ENCODE results near the gene PSAP.

DNA sequence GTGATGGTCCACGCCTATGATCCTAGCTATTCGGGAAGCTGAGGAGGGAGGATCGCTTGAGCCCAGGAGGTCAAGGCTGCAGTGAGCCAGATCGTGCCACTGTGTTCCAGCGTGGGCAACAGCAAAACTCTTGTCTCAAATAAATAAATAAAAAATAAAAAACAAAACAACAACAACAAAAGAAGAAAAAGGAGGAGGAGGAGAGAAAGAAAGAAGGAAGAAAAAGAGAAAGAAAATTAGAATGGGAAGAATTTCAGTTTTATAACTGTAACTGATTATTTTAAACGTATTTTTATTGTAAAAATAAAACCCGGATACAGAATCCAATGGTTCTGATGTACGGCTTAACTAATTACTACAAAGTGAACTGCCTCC is 37.2 kb upstream of the PSAP start:
- TF ChIP-seq POLR2A (IDR thresholded peaks at IDR 0.05): no peak
- TF ChIP-seq, protein P1, sequence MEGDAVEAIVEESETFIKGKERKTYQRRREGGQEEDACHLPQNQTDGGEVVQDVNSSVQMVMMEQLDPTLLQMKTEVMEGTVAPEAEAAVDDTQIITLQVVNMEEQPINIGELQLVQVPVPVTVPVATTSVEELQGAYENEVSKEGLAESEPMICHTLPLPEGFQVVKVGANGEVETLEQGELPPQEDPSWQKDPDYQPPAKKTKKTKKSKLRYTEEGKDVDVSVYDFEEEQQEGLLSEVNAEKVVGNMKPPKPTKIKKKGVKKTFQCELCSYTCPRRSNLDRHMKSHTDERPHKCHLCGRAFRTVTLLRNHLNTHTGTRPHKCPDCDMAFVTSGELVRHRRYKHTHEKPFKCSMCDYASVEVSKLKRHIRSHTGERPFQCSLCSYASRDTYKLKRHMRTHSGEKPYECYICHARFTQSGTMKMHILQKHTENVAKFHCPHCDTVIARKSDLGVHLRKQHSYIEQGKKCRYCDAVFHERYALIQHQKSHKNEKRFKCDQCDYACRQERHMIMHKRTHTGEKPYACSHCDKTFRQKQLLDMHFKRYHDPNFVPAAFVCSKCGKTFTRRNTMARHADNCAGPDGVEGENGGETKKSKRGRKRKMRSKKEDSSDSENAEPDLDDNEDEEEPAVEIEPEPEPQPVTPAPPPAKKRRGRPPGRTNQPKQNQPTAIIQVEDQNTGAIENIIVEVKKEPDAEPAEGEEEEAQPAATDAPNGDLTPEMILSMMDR (IDR thresholded peaks at IDR 0.05 in 8 of 11, conservative IDR thresholded peaks at IDR 0.05 in 3 of 11): no peak
- TF ChIP-seq POLR2AphosphoS5 (IDR thresholded peaks at IDR 0.05): no peak

All from spleen (tissue), 7 donors.